Pons (tissue), 1 donor: ENCODE data around the gene SP1.
A peak's percentile ranks its signal among the peaks of the same experiment; 100 is the strongest.
"Not testable (repeated sequence)": the region's sequence is repeated elsewhere in the genome, so short reads cannot be mapped to it uniquely, and the experiment has no call there.

Experiments used
- DNase-seq: peaks from one replicate; pipeline ENCODE4 v3.0.0-alpha.2; 2016; ENCODE audit warnings: low spot score

The SP1 gene

GRCh38 chr12:53361638-53362037, 18.3 kb upstream of the SP1 start:
- not testable (repeated sequence) for DNase-seq

- DNase-seq: no peak
Observed at GRCh38 chr12:53365245-53365904, 14.6 kb upstream of the SP1 start.

DNA sequence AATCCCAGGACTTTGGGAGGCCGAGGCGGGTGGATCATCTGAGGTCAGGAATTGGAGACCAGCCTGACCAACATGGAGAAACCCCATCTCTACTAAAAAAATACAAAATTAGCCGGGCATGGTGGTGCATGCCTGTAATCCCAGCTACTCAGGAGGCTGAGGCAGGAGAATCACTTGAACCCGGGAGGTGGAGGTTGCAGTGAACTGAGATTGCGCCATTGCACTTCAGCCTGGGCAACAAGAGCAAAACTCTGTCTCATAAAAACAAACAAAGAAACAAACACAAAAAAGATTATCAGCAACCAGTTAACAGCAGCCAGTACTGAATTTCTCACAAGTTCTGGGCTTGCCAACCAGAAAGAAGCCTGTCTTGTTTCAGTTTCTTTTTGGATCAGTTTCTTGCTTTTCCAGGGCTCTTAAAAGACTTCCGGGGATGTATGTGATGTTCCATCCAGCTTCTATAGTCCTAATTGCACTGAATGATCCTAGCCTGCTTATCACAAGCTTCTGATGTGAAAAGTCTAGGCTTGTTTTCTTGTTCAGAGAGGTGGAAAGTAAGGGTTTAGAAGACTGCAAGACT, 6.3 kb upstream of the SP1 start:
- DNase-seq: not testable (repeated sequence)

GRCh38 chr12:53374277-53374676, 5.7 kb upstream of the SP1 start:
- DNase-seq: not testable (repeated sequence)

DNA sequence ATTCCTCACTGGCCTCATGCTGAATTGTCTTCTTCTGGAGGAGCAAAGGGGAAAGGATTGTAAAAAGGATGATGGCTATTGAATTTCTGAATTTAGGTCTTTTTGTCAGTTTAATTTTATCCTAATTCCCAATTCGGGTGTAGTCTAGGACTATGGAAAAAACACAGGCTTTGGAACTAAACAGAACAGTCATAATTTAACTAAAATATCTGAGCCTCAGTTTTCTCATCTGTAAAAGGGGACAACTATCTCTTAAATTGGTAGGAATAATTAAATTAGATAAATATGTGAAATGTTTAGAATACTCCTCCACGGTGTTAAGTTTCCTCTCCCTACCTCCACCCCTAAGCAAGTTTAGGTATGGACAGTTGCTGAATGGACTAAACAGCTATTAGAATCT, 3.2 kb upstream of the SP1 start:
- no peak for DNase-seq

GRCh38 chr12:53378222-53378621, 1.8 kb upstream of the SP1 start:
- no peak for DNase-seq

DNA sequence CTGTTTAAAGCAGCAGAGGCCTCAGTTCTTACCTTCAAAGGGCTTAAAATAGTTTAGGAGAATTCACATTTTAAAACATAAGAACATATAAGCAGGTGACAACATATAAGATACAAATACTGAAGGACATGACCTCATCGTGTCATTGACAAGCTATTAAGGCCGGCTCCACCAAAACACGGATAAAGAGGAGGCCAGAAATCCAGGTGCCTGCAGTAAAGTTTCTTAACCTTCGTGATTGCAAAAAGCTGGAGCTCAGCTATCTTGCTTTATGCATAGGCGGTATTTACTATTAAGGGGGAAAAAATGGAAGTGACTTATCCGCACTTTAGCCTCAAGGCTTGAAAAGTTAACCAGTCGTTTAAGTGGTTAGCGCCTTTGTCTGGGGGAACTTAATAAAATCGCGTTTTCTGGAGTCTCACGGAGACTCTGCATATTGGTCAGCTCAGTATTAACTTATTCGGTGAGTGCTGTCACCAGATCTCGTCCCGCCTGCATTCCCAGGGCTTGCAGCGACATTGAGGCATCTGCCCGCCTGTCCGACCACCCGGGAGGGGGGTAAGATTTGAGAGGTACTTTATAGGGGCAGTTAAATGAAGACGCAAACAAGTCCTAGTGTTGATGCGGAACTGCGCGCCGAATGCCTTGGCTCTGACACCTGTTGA, 1.1 kb upstream of the SP1 start:
- DNase-seq: no peak

GRCh38 chr12:53379389-53380103, 430 bp upstream of the SP1 start:
- DNase-seq: peak; percentile 100

DNA sequence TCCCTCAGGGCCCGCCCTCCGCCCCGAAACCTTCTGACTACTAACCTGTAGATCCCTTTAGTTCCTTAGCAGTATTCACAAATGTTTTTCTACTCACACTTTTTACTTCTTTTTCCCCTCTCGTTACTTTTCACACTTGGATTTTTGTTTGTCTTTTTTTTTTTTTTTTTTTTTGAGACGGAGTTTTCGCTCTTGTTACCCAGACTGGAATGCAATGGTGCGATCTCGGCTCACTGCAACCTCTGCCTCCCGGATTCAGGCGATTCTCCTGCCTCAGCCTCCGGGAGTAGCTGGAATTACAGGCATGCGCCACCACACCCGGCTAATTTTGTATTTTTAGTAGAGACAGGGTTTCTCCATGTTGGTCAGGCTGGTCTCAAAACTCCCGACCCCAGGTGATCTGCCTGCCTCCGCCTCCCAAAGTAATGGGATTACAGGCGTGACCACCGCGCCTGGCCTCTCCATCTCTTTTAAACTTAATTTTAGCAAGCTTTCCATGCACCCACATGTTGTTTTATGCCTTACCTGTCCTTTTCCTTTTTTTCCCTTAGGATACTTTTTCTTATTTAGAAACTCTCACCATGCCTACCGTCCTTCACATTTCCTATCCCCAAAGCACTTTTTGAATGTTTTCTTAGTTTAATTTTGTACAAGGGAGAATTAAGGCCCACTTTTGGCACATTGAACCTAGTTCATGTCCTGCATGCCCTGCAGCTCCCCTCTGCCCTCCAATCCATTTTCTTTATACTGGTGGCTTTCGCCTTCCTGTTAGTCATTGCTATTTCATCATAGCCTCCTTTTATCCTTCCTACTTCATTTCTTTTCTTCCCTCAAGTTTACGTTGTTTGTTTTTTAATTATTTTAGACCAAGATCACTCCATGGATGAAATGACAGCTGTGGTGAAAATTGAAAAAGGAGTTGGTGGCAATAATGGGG, 1.1 kb downstream of the SP1 start:
- DNase-seq: no peak

- peak; percentile 66 for DNase-seq
Observed at GRCh38 chr12:53381731-53382630, 2.0 kb downstream of the SP1 start.

DNA sequence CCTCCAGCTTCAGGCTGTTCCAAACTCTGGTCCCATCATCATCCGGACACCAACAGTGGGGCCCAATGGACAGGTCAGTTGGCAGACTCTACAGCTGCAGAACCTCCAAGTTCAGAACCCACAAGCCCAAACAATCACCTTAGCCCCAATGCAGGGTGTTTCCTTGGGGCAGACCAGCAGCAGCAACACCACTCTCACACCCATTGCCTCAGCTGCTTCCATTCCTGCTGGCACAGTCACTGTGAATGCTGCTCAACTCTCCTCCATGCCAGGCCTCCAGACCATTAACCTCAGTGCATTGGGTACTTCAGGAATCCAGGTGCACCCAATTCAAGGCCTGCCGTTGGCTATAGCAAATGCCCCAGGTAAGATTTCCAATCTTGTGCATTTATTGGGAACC, 3.3 kb downstream of the SP1 start:
- no peak for DNase-seq

- DNase-seq: not testable (repeated sequence)
Observed at GRCh38 chr12:53386381-53386780, 6.4 kb downstream of the SP1 start.

DNA sequence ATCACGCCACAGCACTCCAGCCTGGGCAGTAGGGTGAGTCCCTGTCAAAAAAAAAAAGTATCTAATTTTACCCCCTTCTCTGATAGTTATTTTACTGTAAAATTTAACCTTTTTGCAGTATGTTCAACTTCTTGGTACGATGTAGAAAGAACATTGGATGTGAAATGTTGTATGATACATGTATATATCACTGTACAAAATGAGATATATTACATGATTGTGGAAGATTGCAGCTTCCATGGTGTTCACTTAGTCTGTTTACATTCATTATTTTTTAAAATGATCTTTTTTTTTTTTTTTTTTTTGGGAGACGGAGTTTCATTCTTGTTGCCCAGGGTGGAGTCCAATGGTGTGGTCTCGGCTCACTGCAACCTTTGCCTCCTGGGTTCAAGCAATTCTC, 9.0 kb downstream of the SP1 start:
- DNase-seq: no peak

- DNase-seq: no peak
Observed at GRCh38 chr12:53389702-53390101, 9.7 kb downstream of the SP1 start.

GRCh38 chr12:53391724-53392123, 11.7 kb downstream of the SP1 start:
- no peak for DNase-seq

DNA sequence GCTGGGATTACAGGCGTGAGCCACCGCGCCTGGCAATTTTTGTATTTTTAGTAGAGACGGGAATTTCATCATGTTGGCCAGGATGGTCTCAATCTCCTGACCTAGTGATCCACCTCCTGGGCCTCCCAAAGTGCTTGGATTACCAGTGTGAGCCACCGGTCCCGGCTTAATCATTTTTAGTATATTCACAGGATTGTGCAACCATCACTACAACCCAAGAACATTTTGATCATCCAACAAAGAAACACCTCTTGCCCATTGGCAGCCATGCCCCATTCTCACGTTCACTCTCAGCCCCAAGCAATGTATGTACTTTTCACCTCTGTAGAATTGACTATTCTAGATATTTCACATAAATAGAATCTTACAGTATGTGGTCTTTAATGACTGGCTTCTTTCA, 19.9 kb downstream of the SP1 start:
- no peak for DNase-seq

- not testable (repeated sequence) for DNase-seq
Observed at GRCh38 chr12:53402351-53402750, 22.4 kb downstream of the SP1 start.

DNA sequence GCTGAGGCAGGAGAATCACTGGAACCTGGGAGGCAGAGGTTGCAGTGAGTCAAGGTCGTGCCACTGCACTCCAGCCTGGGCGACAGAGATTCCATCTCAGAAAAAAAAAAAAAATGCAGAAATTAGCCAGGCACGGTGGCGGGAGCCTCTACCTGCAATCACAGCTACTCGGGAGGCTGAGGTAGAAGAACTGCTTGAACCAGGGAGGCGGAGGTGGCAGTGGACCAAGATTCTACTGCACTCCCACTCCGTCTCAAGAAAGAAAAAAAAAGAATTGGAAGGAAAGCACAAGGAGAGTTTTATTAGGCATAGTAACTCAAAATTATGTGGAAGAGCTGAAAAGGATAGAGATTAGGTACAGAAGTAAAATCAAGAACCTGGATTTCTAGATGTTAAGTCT, 22.9 kb downstream of the SP1 start:
- no peak for DNase-seq

- no peak for DNase-seq
Observed at GRCh38 chr12:53410951-53411350, 31.0 kb downstream of the SP1 start.

DNA sequence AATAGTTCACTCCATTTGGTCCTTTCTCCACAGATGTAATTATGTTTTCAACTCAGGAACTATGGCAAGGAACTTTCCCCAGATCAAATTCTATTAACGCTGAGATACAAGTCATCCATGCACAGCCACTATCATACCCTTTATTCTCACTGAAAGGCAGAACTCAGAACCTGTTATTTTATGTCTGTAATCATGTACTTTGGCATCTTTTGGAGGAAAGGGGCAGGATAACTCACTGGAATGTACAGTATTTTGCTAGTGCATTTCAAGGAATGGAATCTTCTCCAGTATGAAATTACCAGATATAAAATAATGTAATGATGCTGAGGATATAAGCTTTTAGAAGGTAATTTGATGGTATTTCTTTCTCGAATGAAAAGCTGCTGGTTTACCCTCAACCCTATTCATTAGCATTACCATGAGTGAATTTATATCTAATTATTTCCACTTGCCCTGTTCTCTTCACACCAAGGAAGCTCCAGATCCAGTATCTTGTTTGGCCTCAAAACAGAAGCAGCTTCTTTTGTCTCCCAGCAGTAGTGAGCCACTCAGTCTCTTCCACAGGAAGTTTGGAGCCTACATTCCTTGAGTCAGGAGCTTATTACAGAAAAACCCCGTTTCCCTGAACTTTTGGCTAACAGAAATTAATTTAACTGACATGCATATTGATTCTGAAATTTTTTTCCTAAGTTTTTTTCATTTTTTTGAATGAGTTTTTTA, 33.7 kb downstream of the SP1 start:
- no peak for DNase-seq
